Stimulated activated CD4-positive, alpha-beta T cell treated with anti-CD3 and anti-CD28 coated beads, TNF-alpha, amount 100 ng/mL, for 1 hour (primary cell): ENCODE measurements around the gene DYNC2H1.

Experiments used
- DNase-seq, 3 donors: peaks; one replicate each; pipeline ENCODE4 v3.0.0-alpha.2; 2020; ENCODE audit warnings: low read depth in 3 of 3, low spot score in 1 of 3

Gene DYNC2H1, protein sequence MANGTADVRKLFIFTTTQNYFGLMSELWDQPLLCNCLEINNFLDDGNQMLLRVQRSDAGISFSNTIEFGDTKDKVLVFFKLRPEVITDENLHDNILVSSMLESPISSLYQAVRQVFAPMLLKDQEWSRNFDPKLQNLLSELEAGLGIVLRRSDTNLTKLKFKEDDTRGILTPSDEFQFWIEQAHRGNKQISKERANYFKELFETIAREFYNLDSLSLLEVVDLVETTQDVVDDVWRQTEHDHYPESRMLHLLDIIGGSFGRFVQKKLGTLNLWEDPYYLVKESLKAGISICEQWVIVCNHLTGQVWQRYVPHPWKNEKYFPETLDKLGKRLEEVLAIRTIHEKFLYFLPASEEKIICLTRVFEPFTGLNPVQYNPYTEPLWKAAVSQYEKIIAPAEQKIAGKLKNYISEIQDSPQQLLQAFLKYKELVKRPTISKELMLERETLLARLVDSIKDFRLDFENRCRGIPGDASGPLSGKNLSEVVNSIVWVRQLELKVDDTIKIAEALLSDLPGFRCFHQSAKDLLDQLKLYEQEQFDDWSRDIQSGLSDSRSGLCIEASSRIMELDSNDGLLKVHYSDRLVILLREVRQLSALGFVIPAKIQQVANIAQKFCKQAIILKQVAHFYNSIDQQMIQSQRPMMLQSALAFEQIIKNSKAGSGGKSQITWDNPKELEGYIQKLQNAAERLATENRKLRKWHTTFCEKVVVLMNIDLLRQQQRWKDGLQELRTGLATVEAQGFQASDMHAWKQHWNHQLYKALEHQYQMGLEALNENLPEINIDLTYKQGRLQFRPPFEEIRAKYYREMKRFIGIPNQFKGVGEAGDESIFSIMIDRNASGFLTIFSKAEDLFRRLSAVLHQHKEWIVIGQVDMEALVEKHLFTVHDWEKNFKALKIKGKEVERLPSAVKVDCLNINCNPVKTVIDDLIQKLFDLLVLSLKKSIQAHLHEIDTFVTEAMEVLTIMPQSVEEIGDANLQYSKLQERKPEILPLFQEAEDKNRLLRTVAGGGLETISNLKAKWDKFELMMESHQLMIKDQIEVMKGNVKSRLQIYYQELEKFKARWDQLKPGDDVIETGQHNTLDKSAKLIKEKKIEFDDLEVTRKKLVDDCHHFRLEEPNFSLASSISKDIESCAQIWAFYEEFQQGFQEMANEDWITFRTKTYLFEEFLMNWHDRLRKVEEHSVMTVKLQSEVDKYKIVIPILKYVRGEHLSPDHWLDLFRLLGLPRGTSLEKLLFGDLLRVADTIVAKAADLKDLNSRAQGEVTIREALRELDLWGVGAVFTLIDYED (N-terminal part only)

DNA sequence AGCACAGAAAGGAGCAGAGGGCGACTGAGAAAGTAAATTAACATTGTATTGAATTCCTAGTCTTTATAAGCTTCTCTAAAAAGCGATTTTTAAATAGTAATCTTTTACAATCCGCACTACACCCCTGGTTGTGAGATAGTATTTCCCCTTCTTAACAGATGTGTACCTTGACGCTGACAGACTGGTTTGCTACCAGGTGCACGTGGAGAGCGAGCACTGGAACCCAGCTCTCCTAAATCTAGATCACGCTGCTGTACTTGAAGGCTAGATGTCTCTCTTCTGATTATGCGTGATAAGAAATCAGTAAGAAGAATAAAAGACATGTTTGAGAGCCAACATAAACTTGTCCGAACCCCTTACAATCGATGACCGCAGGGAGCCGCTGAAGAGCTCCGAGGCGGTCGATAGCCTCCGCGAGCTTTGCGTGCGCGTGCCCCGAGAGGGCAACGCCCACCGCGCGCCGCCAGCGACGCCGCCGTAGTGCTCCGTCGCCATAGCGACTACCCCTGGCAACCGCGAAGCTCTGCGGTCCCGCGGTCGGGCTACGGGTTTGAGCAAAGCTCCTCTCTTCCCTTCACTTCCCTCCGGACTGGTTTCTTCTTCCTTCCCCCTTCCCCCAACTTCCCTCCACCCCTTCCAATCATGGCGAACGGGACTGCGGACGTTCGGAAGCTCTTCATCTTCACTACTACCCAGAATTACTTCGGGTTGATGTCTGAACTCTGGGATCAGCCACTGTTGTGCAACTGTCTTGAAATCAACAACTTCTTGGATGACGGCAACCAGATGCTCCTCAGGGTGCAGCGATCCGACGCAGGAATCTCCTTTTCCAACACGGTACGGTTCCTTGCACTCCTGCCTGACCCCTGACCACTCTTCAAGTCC, at the start of gene DYNC2H1:
Gene DYNC2H1, plus strand, starts transcription at position 494 of the 885 bp plus-strand sequence. Its CDS starts 149 bp downstream, at position 643.
- DNase-seq, result peak; percentile 58 to 77 (median 76)

DNA sequence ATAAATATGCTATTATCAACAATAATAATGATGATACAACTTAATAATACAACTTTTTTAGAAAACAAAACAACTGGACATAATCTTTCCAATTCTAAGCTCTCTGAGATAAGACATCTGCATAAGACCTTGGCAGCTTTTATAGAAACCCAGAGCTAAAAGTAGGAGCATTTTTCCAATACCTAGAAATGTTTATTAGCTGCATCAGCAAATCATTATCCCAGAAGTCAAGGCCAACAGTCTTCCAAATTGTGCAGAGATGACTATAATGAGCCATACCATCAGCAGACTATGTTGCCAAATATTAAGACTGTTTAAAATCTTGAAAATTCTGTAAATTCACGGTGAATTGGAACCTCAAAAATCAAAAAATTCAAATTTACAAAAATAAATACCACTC, 47.6 kb upstream of the DYNC2H1 start:
- DNase-seq, result no peak

DNA sequence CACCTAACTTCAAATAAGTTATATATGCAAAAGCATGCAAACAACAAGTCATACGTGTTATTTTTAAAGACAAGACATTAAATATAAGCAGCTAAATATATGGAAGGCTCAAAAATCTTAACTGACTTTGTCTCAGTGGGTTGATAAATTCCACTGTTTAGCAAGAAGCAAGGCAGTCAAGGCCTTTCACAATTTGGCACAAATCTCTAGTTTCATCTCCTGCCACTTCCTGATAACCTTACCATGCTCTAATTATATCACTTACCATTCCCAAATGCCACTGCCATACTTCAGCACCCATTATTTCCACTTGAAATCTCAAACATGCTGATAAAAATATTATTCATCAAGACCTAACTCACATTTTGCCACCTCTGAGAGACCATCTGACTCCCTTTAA, 42.1 kb upstream of the DYNC2H1 start:
- no peak for DNase-seq

DNA sequence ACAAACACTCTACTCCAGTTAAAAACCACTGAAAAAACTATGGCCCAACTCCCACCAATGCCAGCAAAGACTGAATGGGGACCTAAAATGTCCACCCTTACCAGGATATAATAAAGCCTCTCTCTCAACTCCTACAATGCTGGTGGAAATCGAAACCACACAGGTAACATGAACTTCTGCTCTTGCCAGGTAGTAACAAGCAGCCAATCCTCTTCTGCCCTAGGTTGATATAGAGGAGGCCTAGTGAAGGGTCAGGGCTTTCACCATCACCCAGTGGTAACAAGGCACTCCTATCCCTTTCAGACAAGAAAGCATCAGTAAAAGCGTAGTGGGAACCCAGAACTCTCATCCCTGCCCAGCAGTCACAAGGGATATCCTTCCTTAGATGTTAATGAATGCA, 39.9 kb upstream of the DYNC2H1 start:
- no peak for DNase-seq

DNA sequence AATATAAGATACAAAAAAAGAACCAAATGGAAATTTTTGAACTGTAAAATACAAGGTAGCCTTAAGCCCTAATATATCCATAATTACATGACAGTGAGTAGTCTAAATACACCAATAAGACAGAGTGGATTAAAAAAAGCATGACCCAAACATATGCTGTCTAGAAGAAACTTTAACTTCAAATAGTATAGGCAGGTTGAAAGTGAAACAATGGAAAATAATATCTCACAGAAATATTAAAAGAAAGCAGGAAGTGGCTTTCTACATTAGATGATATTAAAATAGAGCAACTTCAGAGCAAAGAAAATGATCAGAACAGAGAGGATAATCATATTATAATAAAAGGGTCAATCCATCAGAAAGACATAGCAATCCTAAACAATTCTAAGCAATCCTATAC, 39.1 kb upstream of the DYNC2H1 start:
- no peak for DNase-seq

DNA sequence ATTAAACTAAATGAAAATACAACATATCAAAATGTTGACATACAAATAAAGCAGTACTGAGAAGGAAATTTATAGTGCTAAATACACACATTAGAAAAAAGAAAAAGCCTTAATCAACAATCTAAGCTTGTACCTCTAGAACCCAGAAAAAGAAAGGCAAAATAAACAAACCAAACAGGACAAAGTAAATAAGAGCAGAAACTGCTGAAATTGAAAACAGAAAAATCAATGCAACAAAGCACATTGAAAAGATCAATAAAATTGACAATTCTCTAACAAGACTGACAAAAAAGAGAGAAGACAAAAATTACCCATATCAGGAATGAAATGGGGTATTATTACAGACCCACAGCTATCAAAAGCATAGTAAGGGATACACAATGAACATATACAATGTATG, 38.2 kb upstream of the DYNC2H1 start:
- no peak for DNase-seq

DNA sequence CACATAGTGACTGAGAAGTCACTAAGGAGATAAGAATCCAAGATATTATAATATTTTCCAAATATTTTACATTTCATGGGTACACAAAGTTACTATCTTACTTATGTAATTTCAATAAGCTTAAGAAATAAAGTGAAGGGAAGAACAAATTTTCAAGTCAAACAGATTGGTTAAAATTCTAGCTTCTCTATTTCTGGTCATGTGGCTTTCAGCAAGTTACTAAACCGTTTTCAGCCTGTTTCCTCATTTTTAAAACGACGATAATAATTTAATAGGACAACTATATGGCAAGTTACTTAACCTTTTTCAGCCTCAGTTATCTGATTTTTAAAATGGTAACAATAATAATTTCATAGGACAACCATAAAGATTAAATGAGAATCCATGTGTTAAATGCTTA, 32.9 kb upstream of the DYNC2H1 start:
- DNase-seq, result no peak

DNA sequence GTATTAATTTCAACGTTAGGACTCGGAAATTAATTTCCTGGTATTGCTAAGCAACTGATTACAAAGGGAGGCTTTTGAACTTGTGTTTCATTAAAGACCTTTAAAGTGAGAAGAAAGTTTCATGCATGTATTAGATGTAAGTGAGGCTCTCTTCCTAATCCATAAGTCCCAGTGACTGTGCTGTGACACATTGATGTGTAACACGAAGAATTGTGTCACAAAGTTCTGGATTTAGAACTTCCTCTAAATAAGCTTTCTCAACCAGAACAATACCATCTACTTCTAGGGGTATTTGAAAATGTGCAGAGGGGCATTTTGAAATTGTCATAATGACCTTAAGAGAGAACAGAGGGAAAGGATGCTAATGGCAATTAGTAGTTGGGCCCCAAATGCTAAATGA, 31.7 kb upstream of the DYNC2H1 start:
- DNase-seq, result no peak

DNA sequence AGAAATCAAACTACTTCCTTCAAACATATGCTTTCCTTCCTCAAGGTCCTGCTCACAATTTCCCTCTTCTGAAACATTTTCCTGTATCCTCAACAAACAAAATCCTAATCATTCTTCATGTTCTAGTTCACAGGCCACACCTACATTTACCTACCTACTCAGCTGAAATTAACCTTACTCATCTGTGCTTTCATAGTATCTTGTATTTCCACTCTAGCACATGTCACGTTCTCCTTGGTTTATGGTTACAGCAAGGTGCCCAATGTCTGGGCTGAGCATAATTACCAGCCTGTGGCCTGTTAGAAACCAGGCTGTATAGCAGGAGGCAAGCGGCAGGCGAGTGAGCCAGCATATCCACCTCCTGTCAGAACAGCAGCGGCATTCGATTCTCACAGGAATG, 30.5 kb upstream of the DYNC2H1 start:
- DNase-seq, result no peak

DNA sequence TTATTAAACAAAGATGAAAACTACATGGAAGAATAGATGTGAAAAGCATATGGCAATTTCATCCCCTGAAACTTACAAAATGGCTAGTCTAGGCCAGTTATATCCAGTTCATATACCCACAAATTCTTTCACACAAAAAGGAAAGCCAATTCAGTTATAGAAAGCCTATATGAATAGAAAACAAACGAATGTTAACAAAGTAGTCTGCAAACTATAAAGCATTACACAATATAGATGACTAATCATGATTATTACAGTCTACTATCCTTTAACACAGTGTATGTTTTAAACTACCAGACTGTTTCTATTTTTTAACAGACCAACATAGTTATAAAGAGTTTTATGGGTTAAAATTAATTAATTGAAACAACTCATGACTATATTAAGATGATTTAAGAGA, 29.4 kb upstream of the DYNC2H1 start:
- no peak for DNase-seq

DNA sequence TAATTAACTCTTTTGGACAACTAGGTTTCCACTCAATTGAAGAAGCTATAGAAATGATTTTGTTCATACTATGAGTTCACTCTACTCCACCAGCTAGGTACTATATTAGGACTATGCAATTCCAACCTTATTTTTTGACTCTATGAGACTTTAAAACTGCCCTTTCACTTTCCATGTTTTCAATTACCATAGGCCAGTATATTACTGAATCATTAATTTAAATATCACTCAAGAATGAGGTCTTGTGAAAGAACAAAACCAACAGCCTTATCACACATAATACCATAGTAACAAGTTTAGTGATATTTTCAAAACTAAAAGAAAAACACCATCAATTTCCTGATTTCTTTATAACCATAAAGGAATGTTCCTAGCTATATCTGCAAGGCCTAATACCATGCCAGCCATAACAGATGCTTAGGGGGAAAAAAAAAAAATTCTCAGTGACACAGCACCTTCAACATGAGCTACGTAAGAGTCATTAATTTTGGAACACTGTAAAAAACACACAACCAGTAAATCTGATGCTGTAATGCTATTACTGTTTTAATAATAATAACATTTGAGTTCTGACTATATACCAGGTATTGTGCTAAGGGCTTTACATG, 23.4 kb upstream of the DYNC2H1 start:
- DNase-seq, result no peak

DNA sequence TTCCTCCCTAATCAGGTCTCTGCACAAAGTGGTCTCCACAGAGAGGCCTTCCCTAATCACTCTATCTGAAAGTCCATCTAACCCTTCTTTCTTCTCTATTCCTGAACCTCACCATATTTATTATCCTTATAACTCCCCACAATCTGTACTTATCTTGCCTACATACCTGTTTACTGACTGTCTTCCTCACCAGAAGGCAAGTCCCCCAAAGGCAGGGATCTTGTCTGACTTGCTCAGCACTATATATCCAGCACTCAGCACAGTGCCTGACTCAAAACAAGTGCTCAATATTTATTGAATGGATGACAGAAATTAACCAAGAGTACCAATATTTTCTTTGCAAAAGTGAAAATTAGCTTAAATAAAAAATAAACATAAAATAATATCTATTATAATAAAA, 22.8 kb upstream of the DYNC2H1 start:
- no peak for DNase-seq

DNA sequence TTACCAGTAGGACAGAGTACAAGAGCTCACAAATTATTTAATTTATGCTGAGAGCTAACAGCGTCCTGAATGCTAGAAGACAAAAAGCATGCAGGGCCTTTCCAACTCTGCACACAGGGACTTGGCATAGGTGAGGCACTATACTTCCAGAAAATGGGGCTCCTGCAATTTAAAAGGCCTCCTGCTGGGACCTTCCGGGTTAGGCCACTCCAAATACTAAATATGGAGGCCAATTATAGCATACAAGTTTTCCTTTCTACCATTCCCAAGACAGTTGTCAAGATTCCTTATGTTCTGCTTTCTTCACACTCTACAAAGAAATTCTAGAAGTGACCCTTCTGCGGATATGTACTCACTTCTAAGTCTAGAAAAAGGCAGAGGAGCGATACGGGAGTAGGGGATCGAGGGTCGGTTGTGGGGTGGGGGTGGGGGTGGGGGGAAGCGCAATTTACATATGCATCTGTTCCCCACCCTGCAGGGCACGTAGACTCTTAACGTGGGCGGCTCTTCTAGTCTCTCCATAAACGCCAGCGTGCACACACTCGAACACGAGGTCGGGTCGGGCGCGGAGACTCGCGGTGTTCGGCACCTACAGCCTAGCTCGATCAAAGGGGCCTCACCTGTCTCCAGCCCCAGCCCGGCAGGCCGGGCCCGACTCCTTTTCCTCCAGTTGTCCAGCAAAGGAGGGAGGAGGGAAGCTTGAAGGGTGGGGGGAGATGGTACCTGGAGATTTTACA, 18.0 kb upstream of the DYNC2H1 start:
- DNase-seq, result peak in 1 of 3 donors; percentile 34

DNA sequence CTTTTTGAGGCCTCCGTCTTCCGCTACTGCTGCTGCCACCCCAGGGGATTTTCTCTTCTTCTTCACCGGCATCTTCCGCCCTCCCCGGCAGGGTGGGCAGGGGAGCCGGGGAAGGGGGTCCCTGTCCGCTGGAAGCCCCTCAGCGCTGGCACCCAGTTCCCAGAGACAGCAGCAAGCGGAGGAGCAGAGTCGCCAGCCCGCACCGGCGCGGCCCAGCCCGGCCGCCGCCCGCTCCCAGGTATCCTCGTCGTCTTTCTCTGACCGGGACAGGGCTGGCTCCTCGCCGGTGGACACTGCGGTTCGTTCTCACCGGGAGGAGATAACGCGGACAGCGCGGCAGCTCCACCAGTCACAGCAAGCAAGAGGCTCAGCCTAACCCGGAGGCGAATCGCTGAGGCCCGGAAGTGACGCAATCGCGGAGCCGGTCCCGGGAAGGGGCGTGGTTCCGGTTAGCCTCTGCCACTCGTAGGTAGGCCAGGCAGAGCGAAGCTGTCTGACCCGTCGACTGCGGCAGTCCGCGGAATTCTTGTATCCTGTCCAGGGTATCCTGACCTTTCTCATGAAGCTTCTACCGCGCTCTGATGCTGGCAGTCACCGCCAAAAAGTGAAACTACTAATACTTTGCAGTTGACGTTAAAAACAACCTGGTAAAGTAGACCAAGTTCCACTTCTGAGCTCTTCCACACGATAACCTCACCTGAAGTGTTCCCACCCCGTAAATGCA, 17.3 kb upstream of the DYNC2H1 start, which contains the start of gene DCUN1D5:
Gene DCUN1D5, minus strand, starts transcription at position 360 of the 724 bp plus-strand sequence. Its CDS starts 288 bp downstream, at position 72.
- peak; percentile 80 to 90 (median 86) for DNase-seq

DNA sequence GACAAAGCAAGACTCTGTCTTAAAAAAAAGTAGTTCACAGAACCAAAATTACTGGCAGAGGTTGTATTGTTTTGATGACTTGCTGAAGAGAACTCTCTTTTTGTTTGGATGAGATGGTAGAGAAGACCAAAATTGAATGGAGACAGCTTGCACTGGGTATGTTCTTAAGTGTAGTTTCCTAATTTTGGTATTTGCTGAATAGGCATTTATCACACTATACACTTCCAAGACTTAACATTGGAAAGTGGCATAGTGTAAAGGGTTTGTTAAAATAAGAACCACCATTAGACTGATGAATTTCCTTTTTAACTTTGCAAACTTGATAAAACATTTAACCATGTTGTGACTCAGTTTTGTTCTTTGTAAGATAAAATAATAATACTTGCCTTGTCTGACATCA, 11.9 kb upstream of the DYNC2H1 start:
- DNase-seq, result no peak

DNA sequence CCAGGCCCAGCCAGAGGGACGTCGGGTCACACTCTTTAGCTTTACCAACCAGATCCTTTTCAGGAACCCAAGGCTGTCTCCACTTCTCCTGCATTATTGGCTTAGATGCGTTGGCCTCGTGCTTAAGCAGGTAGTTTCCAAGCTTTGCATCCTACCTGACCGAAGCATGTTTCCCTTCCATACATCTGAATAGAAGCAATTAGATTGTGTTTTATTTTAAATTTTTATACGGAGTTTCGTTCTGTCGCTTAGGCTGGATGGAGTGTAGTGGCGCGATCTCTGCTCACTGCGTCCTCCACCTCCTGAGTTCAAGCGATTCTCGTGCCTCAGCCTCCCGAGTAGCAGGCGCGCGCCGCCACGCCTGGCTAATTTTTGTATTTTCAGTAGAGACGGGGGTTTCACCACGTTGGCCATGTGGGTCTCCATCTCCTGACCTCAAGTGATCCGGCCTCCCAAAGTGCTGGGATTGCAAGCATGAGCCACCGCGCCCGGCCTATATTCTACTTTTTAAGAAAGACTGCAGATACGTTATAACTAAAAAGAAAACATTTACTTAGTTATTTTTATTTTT, 677 bp downstream of the DYNC2H1 start:
- no peak for DNase-seq

DNA sequence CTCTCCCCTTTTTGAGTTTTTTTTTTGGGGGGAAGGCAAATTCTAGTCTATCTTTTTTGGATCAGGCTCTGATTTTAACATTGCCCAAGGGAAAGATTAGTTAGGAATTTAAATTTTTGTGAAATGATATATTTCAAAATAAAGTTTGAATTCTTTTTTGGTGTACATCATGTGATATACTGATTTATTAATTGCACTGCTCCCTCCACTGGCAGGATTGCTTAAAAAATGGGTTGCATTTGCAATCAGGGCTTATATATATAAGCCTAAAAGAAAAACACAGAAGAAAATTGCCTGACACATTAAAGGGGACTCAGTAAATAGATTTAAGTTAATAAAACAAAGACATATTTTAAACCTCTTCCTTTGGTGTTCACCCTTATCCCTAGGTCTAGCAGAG, 1.2 kb downstream of the DYNC2H1 start:
- DNase-seq, result no peak

DNA sequence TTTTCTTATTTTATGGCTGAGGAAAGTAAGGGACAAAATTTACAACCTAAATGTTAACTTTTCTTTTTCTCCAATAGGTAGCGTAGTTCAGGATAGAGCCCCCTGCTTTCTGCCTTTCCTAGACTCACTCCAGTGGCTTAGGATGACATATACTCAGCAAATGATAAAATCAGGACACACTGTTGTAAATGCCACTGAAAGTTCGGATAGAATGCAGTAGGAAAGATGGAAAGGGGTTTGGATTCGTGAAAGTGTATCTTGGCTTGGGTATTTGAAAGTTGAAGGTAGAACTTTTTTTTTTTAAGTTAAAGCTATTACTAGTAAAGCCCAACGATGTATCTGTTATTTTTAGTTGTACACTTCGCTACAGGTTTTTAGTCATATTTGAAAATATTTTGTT, 2.2 kb downstream of the DYNC2H1 start:
- DNase-seq, result no peak
